ENCODE results near the gene APP. TPM values are rescaled to one million over a fixed set of nuclear protein-coding genes. Genes with fewer than 3 reads are reported as not detected.

APP gene
- total RNA-seq, 1 experiment from 2014 or later = 266 TPM

GRCh38 chr21:26098772-26099397, 71.7 kb downstream of the APP start:
- TF ChIP-seq EZH2 (IDR thresholded peaks at IDR 0.05; ENCODE audit: low read length, unreplicated experiment) = no peak
- no peak for TF ChIP-seq EZH2phosphoT487 (IDR thresholded peaks at IDR 0.05; ENCODE audit: borderline replicate concordance, low read length)
- TF ChIP-seq, protein P1, sequence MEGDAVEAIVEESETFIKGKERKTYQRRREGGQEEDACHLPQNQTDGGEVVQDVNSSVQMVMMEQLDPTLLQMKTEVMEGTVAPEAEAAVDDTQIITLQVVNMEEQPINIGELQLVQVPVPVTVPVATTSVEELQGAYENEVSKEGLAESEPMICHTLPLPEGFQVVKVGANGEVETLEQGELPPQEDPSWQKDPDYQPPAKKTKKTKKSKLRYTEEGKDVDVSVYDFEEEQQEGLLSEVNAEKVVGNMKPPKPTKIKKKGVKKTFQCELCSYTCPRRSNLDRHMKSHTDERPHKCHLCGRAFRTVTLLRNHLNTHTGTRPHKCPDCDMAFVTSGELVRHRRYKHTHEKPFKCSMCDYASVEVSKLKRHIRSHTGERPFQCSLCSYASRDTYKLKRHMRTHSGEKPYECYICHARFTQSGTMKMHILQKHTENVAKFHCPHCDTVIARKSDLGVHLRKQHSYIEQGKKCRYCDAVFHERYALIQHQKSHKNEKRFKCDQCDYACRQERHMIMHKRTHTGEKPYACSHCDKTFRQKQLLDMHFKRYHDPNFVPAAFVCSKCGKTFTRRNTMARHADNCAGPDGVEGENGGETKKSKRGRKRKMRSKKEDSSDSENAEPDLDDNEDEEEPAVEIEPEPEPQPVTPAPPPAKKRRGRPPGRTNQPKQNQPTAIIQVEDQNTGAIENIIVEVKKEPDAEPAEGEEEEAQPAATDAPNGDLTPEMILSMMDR (conservative IDR thresholded peaks at IDR 0.05; ENCODE audit: low read depth, low read length) = no peak
- Histone ChIP-seq H3K9ac (ENCODE audit: low read length) (no peak overlapping the region), H3K27me3 (ENCODE audit: low read length) (no peaks in the 10 kb centered on the region), H2AFZ (ENCODE audit: low read length) (no peak overlapping the region), H3K36me3 (ENCODE audit: low read depth, low read length) (peaks cover 4% of the 10 kb centered on the region; the same call in 1 of the 2 replicates), H3K9me3 (ENCODE audit: low read length) (no peaks in the 10 kb centered on the region), H3K4me2 (ENCODE audit: low read length) (peak overlapping the region; percentile 10; the same call in 1 of the 2 replicates), H4K20me1 (ENCODE audit: low read length) (0 out of 2 replicates have a peak, but pooled peaks cover 5% of the 10 kb centered on the region), H3F3A (ENCODE audit: low read length, unreplicated experiment) (no peaks in the 10 kb centered on the region), H3K4me1 (ENCODE audit: insufficient read depth, low read length) (peaks cover 16% of the 10 kb centered on the region), H3K27ac (ENCODE audit: low read length) (peak overlapping the region; percentile 13), H3K79me2 (ENCODE audit: low read length) (peaks cover 80% of the 10 kb centered on the region), H3K4me3 (ENCODE audit: low read length) (no peak overlapping the region), H3K9me2 (replicated peaks; ENCODE audit: low read length) (no peaks in the 10 kb centered on the region)
- intact Hi-C loops (cut with micrococcal nuclease) = no loop called here
- DNase-seq (peak; percentile 76), ATAC-seq (peak; percentile 51; the same call in 1 of the 2 replicates)
- BruUV-seq (replicated peaks) = no TSS peak
- CTCF ChIA-PET = no interaction called here
- POLR2A ChIA-PET (ENCODE audit: unreplicated experiment) = no interaction called here

GRCh38 chr21:26097475-26097874, 73.1 kb downstream of the APP start:
- 0 out of 2 replicates have a peak, but pooled peaks cover 11% of the 10 kb centered on the region for H4K20me1 ChIP-seq (ENCODE audit: low read length)
- H3K4me1 ChIP-seq (ENCODE audit: insufficient read depth, low read length) = peaks cover 30% of the 10 kb centered on the region
- H3K4me3 ChIP-seq (ENCODE audit: low read length) = no peak overlapping the region
- H3K4me2 ChIP-seq (ENCODE audit: low read length) = no peak overlapping the region
- peaks cover 72% of the 10 kb centered on the region for H3K79me2 ChIP-seq (ENCODE audit: low read length)
- no peaks in the 10 kb centered on the region for H3K36me3 ChIP-seq (ENCODE audit: low read depth, low read length)
- H3F3A ChIP-seq (ENCODE audit: low read length, unreplicated experiment) = no peaks in the 10 kb centered on the region
- no peaks in the 10 kb centered on the region for H3K27me3 ChIP-seq (ENCODE audit: low read length)
- BruUV-seq (replicated peaks) = no TSS peak
- H3K9me2 ChIP-seq (replicated peaks; ENCODE audit: low read length) = no peaks in the 10 kb centered on the region
- intact Hi-C loops (cut with micrococcal nuclease) = no loop called here
- ChIA-PET POLR2A (ENCODE audit: unreplicated experiment) (no interaction called here), CTCF (no interaction called here)
- no peaks in the 10 kb centered on the region for H3K9me3 ChIP-seq (ENCODE audit: low read length)
- ATAC-seq (no peak), DNase-seq (no peak)
- no peak overlapping the region for H3K27ac ChIP-seq (ENCODE audit: low read length)
- H3K9ac ChIP-seq (ENCODE audit: low read length) = no peak overlapping the region
- TF ChIP-seq EZH2 (IDR thresholded peaks at IDR 0.05; ENCODE audit: low read length, unreplicated experiment) (no peak), EZH2phosphoT487 (IDR thresholded peaks at IDR 0.05; ENCODE audit: borderline replicate concordance, low read length) (no peak)
- TF ChIP-seq, protein P1 (conservative IDR thresholded peaks at IDR 0.05; ENCODE audit: low read depth, low read length) = no peak
- no peak overlapping the region for H2AFZ ChIP-seq (ENCODE audit: low read length)

All from PC-3 (cell line).